Measurements from ENCODE around the gene ADAM17.

- TF ChIP-seq CHD2 (IDR thresholded peaks at IDR 0.05; ENCODE audit: low read length, partially characterized antibody) (no peak), CTCF (IDR thresholded peaks at IDR 0.05) (no peak), RXRA (IDR thresholded peaks at IDR 0.05; ENCODE audit: borderline replicate concordance, low read depth) (no peak)
Measured at GRCh38 chr2:9508931-9509330, 46.7 kb downstream of the ADAM17 start.
